ENCODE measurements around the gene TGM4. TPM values are rescaled to one million over a fixed set of nuclear protein-coding genes. Genes with fewer than 3 reads are reported as not detected.

TGM4 gene
- total and polyA plus RNA-seq, 9 of the 15 experiments (the other 6 are each of a cell fraction or from before 2014, with no cell fraction given) = not detected

- H3K9me3 ChIP-seq (replicated peaks; ENCODE audit: control insufficient read depth, insufficient read depth, low read depth, low read length) = no peaks in the 10 kb centered on the region
- no peak overlapping the region for H3K4me2 ChIP-seq (ENCODE audit: insufficient read depth, low read length)
- BruUV-seq (replicated peaks) = no TSS peak
- H3K27ac ChIP-seq (ENCODE audit: extremely low read depth, low read depth, low read length) = no peak overlapping the region
- FAIRE-seq (no peak), ATAC-seq (no peak), DNase-seq (ENCODE audit: extremely low read depth in 1 of 4, low spot score in 3 of 4) (no peak)
- TF ChIP-seq RBFOX2 (IDR thresholded peaks at IDR 0.05; ENCODE audit: low read depth, low read length) (no peak), NR2C2 (CRISPR knock-in tag; IDR thresholded peaks at IDR 0.05) (no peak), NR2C2 (tag; IDR thresholded peaks at IDR 0.05) (no peak)
- TF ChIP-seq, protein P1, sequence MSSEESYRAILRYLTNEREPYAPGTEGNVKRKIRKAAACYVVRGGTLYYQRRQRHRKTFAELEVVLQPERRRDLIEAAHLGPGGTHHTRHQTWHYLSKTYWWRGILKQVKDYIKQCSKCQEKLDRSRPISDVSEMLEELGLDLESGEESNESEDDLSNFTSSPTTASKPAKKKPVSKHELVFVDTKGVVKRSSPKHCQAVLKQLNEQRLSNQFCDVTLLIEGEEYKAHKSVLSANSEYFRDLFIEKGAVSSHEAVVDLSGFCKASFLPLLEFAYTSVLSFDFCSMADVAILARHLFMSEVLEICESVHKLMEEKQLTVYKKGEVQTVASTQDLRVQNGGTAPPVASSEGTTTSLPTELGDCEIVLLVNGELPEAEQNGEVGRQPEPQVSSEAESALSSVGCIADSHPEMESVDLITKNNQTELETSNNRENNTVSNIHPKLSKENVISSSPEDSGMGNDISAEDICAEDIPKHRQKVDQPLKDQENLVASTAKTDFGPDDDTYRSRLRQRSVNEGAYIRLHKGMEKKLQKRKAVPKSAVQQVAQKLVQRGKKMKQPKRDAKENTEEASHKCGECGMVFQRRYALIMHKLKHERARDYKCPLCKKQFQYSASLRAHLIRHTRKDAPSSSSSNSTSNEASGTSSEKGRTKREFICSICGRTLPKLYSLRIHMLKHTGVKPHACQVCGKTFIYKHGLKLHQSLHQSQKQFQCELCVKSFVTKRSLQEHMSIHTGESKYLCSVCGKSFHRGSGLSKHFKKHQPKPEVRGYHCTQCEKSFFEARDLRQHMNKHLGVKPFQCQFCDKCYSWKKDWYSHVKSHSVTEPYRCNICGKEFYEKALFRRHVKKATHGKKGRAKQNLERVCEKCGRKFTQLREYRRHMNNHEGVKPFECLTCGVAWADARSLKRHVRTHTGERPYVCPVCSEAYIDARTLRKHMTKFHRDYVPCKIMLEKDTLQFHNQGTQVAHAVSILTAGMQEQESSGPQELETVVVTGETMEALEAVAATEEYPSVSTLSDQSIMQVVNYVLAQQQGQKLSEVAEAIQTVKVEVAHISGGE (CRISPR knock-in tag; IDR thresholded peaks at IDR 0.05) = no peak
- intact Hi-C loops (cut with micrococcal nuclease) = no loop called here
- H3K9ac ChIP-seq (ENCODE audit: insufficient read depth in 1 of 2, low read depth in 2 of 2, low read length in 2 of 2) = no peak overlapping the region
- H4K20me1 ChIP-seq (replicated peaks; ENCODE audit: control insufficient read depth, insufficient read depth, low read length) = no peaks in the 10 kb centered on the region
- no peaks in the 10 kb centered on the region for H3K9me1 ChIP-seq (ENCODE audit: control insufficient read depth, insufficient read depth, low read length)
- no peaks in the 10 kb centered on the region for H3K79me2 ChIP-seq (ENCODE audit: control insufficient read depth, insufficient read depth, low read length)
- ChIA-PET POLR2A (interaction anchor here (0.6 to 1.7 kb wide), 4 partner anchors 10 to 659 kb away, joined by 3 to 7 read pairs (median 4); no protein-coding TSS in a partner anchor), CTCF (ENCODE audit: low intra/inter-chr PET ratio) (no interaction called here)
- H3K36me3 ChIP-seq (ENCODE audit: control insufficient read depth, insufficient read depth, low read length) = no peaks in the 10 kb centered on the region
- WGBS (ENCODE audit: insufficient coverage, low coverage, missing lambda C conversion rate) = 2% methylated on average over 4 of the region's 4 CpGs
- in situ Hi-C loops (cut with MboI) = no loop called here
- H2AFZ ChIP-seq (ENCODE audit: low read depth, low read length) = no peak overlapping the region
- H3K4me3 ChIP-seq = no peak overlapping the region
- H3K27me3 ChIP-seq (ENCODE audit: control insufficient read depth in 2 of 2, insufficient read depth in 2 of 2, low read length in 2 of 2) = peaks cover 8 to 34% of the 10 kb centered on the region in 2 experiments; a peak in 3 of 5 replicates
- H3K4me1 ChIP-seq (replicated peaks in 1 of 2; ENCODE audit: control insufficient read depth in 2 of 2, insufficient read depth in 2 of 2, low read length in 2 of 2) = no peaks in the 10 kb centered on the region
Measured at GRCh38 chr3:44907612-44908011, 33.2 kb downstream of the TGM4 start.
